ENCODE measurements around the gene GJA3.

The GJA3 gene

GRCh38 chr13:20151016-20151415 lies 9.8 kb downstream of the GJA3 start:
- DNase-seq (ENCODE audit: low read depth in 1 of 2, low spot score in 1 of 2) = no peak

- no peak for DNase-seq (ENCODE audit: low read depth in 1 of 2, low spot score in 1 of 2)
Measured at GRCh38 chr13:20150561-20150960, 10.3 kb downstream of the GJA3 start.

GRCh38 chr13:20149762-20150161 lies 11.1 kb downstream of the GJA3 start:
- no peak for DNase-seq (ENCODE audit: low read depth in 1 of 2, low spot score in 1 of 2)

GRCh38 chr13:20148501-20149183 lies 12.2 kb downstream of the GJA3 start:
- no peak for DNase-seq (ENCODE audit: low read depth in 1 of 2, low spot score in 1 of 2)

- no peak for DNase-seq (ENCODE audit: low read depth in 1 of 2, low spot score in 1 of 2)
Measured at GRCh38 chr13:20146381-20146780, 14.5 kb downstream of the GJA3 start.

GRCh38 chr13:20145521-20145920 lies 15.3 kb downstream of the GJA3 start:
- no peak for DNase-seq (ENCODE audit: low read depth in 1 of 2, low spot score in 1 of 2)

GRCh38 chr13:20144141-20144850 lies 16.6 kb downstream of the GJA3 start:
- no peak for DNase-seq (ENCODE audit: low read depth in 1 of 2, low spot score in 1 of 2)

GRCh38 chr13:20142927-20143480 lies 17.8 kb downstream of the GJA3 start:
- DNase-seq (ENCODE audit: low read depth in 1 of 2, low spot score in 1 of 2) = no peak

- DNase-seq (ENCODE audit: low read depth in 1 of 2, low spot score in 1 of 2) = no peak
Measured at GRCh38 chr13:20142023-20142926, 18.6 kb downstream of the GJA3 start.

- no peak for DNase-seq (ENCODE audit: low read depth in 1 of 2, low spot score in 1 of 2)
Measured at GRCh38 chr13:20141238-20142022, 19.4 kb downstream of the GJA3 start.

GRCh38 chr13:20140487-20140886 lies 20.4 kb downstream of the GJA3 start:
- no peak for DNase-seq (ENCODE audit: low read depth in 1 of 2, low spot score in 1 of 2)

- DNase-seq (ENCODE audit: low read depth in 1 of 2, low spot score in 1 of 2) = no peak
Measured at GRCh38 chr13:20137875-20138274, 23.0 kb downstream of the GJA3 start.

- DNase-seq (ENCODE audit: low read depth in 1 of 2, low spot score in 1 of 2) = no peak
Measured at GRCh38 chr13:20136781-20137703, 23.8 kb downstream of the GJA3 start.

GRCh38 chr13:20134732-20135131 lies 26.1 kb downstream of the GJA3 start:
- DNase-seq (ENCODE audit: low read depth in 1 of 2, low spot score in 1 of 2) = no peak

- no peak for DNase-seq (ENCODE audit: low read depth in 1 of 2, low spot score in 1 of 2)
Measured at GRCh38 chr13:20132052-20132634, 28.7 kb downstream of the GJA3 start.

GRCh38 chr13:20131057-20131832 lies 29.6 kb downstream of the GJA3 start:
- DNase-seq (ENCODE audit: low read depth in 1 of 2, low spot score in 1 of 2) = no peak

GRCh38 chr13:20130652-20131051 lies 30.2 kb downstream of the GJA3 start:
- DNase-seq (ENCODE audit: low read depth in 1 of 2, low spot score in 1 of 2) = no peak

GRCh38 chr13:20130012-20130411 lies 30.8 kb downstream of the GJA3 start:
- no peak for DNase-seq (ENCODE audit: low read depth in 1 of 2, low spot score in 1 of 2)

- no peak for DNase-seq (ENCODE audit: low read depth in 1 of 2, low spot score in 1 of 2)
Measured at GRCh38 chr13:20129076-20129475, 31.8 kb downstream of the GJA3 start.
